Astrocyte (in vitro differentiated cells and primary cell): Measurements from ENCODE around the gene LAMTOR5. TPM values are rescaled to one million over a fixed set of nuclear protein-coding genes. Genes with fewer than 3 reads are reported as not detected.

Experiments
- DNase-seq: peaks from one replicate; pipeline ENCODE4 v3.0.0-alpha.2; 2010; ENCODE audit warnings: low read depth
- FAIRE-seq: peaks from 2 replicates; lab custom pipeline; 2011; peaks lifted over from hg19 to GRCh38; lab: Jason Lieb, UNC
- H2AFZ ChIP-seq: 2 replicates; pipeline ENCODE4 v1.6.0; 2012; ENCODE audit warnings: low read depth, low read length, inconsistent platforms
- H3K27ac ChIP-seq: 2 replicates; pipeline ENCODE4 v1.5.1; 2011; ENCODE audit warnings: low read depth, low read length, inconsistent platforms
- H3K27me3 ChIP-seq: 2 replicates; pipeline ENCODE4 v1.6.0; 2011; ENCODE audit warnings: low read length, inconsistent platforms; ENCODE audit not compliant: insufficient read depth
- H3K36me3 ChIP-seq: 2 replicates; pipeline ENCODE4 v1.5.1; 2011; ENCODE audit warnings: low read length, inconsistent platforms; ENCODE audit not compliant: insufficient read depth
- H3K4me1 ChIP-seq: 2 replicates; pipeline ENCODE4 v1.5.1; 2011; ENCODE audit warnings: low read length, inconsistent platforms; ENCODE audit not compliant: insufficient read depth
- H3K4me2 ChIP-seq: 2 replicates; pipeline ENCODE4 v1.6.0; 2012; ENCODE audit warnings: low read length, inconsistent platforms
- H3K4me3 ChIP-seq: 2 replicates; pipeline ENCODE4 v1.5.1; 2011; ENCODE audit warnings: low read depth, mild to moderate bottlenecking, low read length, inconsistent platforms; ENCODE audit not compliant: insufficient read depth
- H3K79me2 ChIP-seq: 2 replicates; pipeline ENCODE4 v1.6.0; 2012; ENCODE audit warnings: mild to moderate bottlenecking, low read length, inconsistent platforms; ENCODE audit not compliant: insufficient read depth
- H3K9ac ChIP-seq: 2 replicates; pipeline ENCODE4 v1.6.0; 2012; ENCODE audit warnings: mild to moderate bottlenecking, low read length, inconsistent platforms
- H3K9me3 ChIP-seq: 2 replicates; pipeline ENCODE4 v1.5.1; 2012; ENCODE audit warnings: low read depth, mild to moderate bottlenecking, low read length, inconsistent platforms; ENCODE audit not compliant: insufficient read depth
- H4K20me1 ChIP-seq: 2 replicates; pipeline ENCODE4 v1.6.0; 2012; ENCODE audit warnings: low read length, inconsistent platforms; ENCODE audit not compliant: insufficient read depth
- H3K27ac Mint-ChIP-seq: one replicate; pipeline ENCODE4 v1.8.0; 2021; ENCODE audit warnings: mild to moderate bottlenecking, mixed read lengths; ENCODE audit not compliant: unreplicated experiment
- H3K27me3 Mint-ChIP-seq: one replicate; pipeline ENCODE4 v1.8.0; 2021; ENCODE audit warnings: low read depth, mixed read lengths; ENCODE audit not compliant: unreplicated experiment
- H3K36me3 Mint-ChIP-seq: one replicate; pipeline ENCODE4 v1.8.0; 2021; ENCODE audit warnings: low read depth, mixed read lengths; ENCODE audit not compliant: unreplicated experiment
- H3K4me1 Mint-ChIP-seq: one replicate; pipeline ENCODE4 v1.8.0; 2021; ENCODE audit warnings: low read depth, mixed read lengths; ENCODE audit not compliant: unreplicated experiment
- H3K4me3 Mint-ChIP-seq: one replicate; pipeline ENCODE4 v1.8.0; 2021; ENCODE audit warnings: mild to moderate bottlenecking, moderate library complexity, mixed read lengths; ENCODE audit not compliant: unreplicated experiment
- H3K9me3 Mint-ChIP-seq: one replicate; pipeline ENCODE4 v1.8.0; 2021; ENCODE audit warnings: mild to moderate bottlenecking, mixed read lengths; ENCODE audit not compliant: unreplicated experiment
- EZH2 ChIP-seq: IDR thresholded peaks from 2 replicates; pipeline ENCODE4 v1.6.1; 2012; ENCODE audit warnings: mild to moderate bottlenecking, low read length, inconsistent platforms; ENCODE audit not compliant: insufficient read depth
- total RNA-seq: library from RNA; stranded (reverse); gene quantifications from 2 replicates; pipeline ENCODE4 v1.2.1, GENCODE V29; 2021
- TF ChIP-seq, protein P1 (sequence below): IDR thresholded peaks from 2 replicates; pipeline ENCODE4 v1.5.1; 2011; ENCODE audit warnings: low read depth, mild to moderate bottlenecking, inconsistent platforms, low read length, moderate library complexity; ENCODE audit not compliant: insufficient read depth

LAMTOR5 gene
- total RNA-seq, 1 donor from 2014 or later, result 126 TPM

DNA sequence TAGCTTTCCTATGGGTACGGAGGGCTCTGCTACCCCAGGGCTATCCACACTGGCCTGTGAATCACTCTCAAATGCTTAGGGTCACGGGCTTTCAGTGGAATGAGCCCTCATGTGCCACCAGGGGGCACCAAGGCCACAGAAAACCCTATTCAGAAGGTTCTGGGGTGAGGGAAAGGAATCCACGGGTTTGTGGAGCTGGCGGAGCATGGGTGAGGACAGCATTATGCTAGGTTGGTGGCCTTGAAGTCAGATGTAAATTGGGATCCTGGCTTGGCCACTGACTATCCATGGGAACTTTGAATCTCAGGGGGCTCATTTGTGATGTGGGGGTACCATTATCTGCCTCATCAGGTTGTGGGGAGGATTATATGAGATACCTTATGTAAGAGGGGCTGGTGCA is 5.1 kb upstream of the LAMTOR5 start:
- TF ChIP-seq EZH2, result no peak
- TF ChIP-seq, protein P1, sequence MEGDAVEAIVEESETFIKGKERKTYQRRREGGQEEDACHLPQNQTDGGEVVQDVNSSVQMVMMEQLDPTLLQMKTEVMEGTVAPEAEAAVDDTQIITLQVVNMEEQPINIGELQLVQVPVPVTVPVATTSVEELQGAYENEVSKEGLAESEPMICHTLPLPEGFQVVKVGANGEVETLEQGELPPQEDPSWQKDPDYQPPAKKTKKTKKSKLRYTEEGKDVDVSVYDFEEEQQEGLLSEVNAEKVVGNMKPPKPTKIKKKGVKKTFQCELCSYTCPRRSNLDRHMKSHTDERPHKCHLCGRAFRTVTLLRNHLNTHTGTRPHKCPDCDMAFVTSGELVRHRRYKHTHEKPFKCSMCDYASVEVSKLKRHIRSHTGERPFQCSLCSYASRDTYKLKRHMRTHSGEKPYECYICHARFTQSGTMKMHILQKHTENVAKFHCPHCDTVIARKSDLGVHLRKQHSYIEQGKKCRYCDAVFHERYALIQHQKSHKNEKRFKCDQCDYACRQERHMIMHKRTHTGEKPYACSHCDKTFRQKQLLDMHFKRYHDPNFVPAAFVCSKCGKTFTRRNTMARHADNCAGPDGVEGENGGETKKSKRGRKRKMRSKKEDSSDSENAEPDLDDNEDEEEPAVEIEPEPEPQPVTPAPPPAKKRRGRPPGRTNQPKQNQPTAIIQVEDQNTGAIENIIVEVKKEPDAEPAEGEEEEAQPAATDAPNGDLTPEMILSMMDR, result peak; percentile 57
- FAIRE-seq (no peak), DNase-seq (peak; percentile 26)
- Histone ChIP-seq H3K9me3 (no peaks in the 10 kb centered on the region), H3K36me3 (no peaks in the 10 kb centered on the region), H3K27me3 (peaks cover 9% of the 10 kb centered on the region), H2AFZ (no peak overlapping the region), H3K4me3 (no peak overlapping the region), H4K20me1 (no peaks in the 10 kb centered on the region), H3K79me2 (peaks cover 5% of the 10 kb centered on the region), H3K27ac (no peak overlapping the region), H3K4me1 (peaks cover 3% of the 10 kb centered on the region), H3K4me2 (no peak overlapping the region), H3K9ac (no peak overlapping the region)
- peaks cover 8% of the 10 kb centered on the region for H3K4me1 Mint-ChIP-seq
- H3K36me3 Mint-ChIP-seq, result no peaks in the 10 kb centered on the region
- no peak overlapping the region for H3K27ac Mint-ChIP-seq
- H3K4me3 Mint-ChIP-seq, result peak overlapping the region; percentile 1
- H3K27me3 Mint-ChIP-seq, result peaks cover 16% of the 10 kb centered on the region
- H3K9me3 Mint-ChIP-seq, result no peaks in the 10 kb centered on the region

DNA sequence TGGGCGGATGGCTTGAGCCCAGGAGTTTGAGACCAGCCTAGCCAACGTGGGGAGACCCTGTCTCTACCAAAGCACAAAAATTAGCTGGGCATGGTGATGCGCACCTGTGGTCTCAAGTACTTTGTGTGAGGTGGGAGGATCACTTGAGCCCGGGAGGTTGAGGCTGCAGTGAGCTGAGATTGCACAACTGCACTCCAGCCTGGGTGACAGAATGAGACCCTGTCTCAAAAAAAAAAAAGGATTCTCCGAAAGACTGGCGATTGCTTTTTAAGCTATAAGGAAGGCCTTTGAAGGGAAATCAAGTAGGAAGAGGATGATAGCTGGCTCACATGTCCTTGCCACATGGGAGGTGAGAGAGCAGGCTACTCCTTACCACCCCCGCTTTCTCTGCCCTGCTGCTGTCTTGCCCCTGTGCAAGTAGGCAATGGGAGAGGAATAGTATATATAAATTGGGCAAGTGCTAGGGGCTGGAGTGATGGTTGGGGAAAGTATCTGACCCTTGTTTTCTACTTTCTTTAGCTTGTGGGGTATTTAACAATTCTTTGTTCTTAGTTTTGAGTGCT is 3.8 kb upstream of the LAMTOR5 start:
- H3K4me3 Mint-ChIP-seq, result no peak overlapping the region
- no peak overlapping the region for H3K27ac Mint-ChIP-seq
- Histone ChIP-seq H3K27ac (no peak overlapping the region), H4K20me1 (no peaks in the 10 kb centered on the region), H3K79me2 (peaks cover 18% of the 10 kb centered on the region), H3K4me2 (no peak overlapping the region), H3K27me3 (peaks cover 2% of the 10 kb centered on the region), H3K4me3 (no peak overlapping the region), H2AFZ (no peak overlapping the region), H3K9ac (no peak overlapping the region), H3K4me1 (peaks cover 3% of the 10 kb centered on the region), H3K36me3 (no peaks in the 10 kb centered on the region), H3K9me3 (no peaks in the 10 kb centered on the region)
- FAIRE-seq (no peak), DNase-seq (no peak)
- H3K27me3 Mint-ChIP-seq, result peaks cover 8% of the 10 kb centered on the region
- TF ChIP-seq, protein P1, result no peak
- TF ChIP-seq EZH2, result no peak
- H3K4me1 Mint-ChIP-seq, result peaks cover 8% of the 10 kb centered on the region
- no peaks in the 10 kb centered on the region for H3K9me3 Mint-ChIP-seq
- peaks cover 2% of the 10 kb centered on the region for H3K36me3 Mint-ChIP-seq

DNA sequence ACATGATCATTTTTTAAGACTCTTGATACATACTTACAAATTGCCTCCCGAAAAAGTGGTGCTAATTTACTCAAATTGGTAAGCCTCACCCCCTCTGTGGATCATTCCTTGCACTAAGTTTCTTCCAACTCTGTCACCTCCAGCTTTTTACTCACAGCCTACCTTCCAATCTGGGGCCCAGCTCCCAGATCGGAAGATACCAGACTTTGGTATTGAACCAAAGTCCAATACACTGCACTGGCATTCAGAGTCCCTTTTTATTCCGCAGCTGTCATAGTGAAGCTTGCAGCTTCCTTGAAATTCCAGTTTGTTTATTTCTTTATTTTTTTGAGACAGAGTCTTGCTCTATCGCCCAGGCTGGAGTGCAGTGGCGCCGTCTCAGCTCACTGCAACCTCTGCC is 1.8 kb upstream of the LAMTOR5 start:
- no peaks in the 10 kb centered on the region for H3K9me3 ChIP-seq
- Mint-ChIP-seq H3K9me3 (no peaks in the 10 kb centered on the region), H3K27ac (no peak overlapping the region), H3K27me3 (peaks cover 2% of the 10 kb centered on the region), H3K4me1 (peaks cover 11% of the 10 kb centered on the region), H3K36me3 (peaks cover 2% of the 10 kb centered on the region), H3K4me3 (peak overlapping the region; percentile 6)
- TF ChIP-seq EZH2, result no peak
- TF ChIP-seq, protein P1, result no peak
- peaks cover 27% of the 10 kb centered on the region for H3K79me2 ChIP-seq
- H3K4me2 ChIP-seq, result no peak overlapping the region
- H3K27me3 ChIP-seq, result no peaks in the 10 kb centered on the region
- peaks cover 3% of the 10 kb centered on the region for H3K4me1 ChIP-seq
- H2AFZ ChIP-seq, result no peak overlapping the region
- H4K20me1 ChIP-seq, result no peaks in the 10 kb centered on the region
- no peak overlapping the region for H3K27ac ChIP-seq
- no peak overlapping the region for H3K9ac ChIP-seq
- H3K36me3 ChIP-seq, result peaks cover 2% of the 10 kb centered on the region
- H3K4me3 ChIP-seq, result no peak overlapping the region
- DNase-seq (no peak), FAIRE-seq (no peak)
